HEK293 (cell line): ENCODE results near the gene PDE4A.
A peak's percentile ranks its signal among the peaks of the same experiment; 100 is the strongest.

Source experiments
- KLF8 ChIP-seq: fragments of 450-650 bp; formaldehyde crosslinking; IDR thresholded peaks from 2 replicates; pipeline ENCODE4 v1.5.1; 2016; ENCODE audit warnings: missing biosample characterization, missing genetic modification characterization
- PRDM4 ChIP-seq: fragments of 450-650 bp; formaldehyde crosslinking; IDR thresholded peaks from 2 replicates; pipeline ENCODE4 v1.5.1; 2017; ENCODE audit warnings: missing biosample characterization, missing genetic modification characterization
- TRIM28 ChIP-seq: IDR thresholded peaks from 2 replicates; pipeline ENCODE4 v1.6.1; 2011; ENCODE audit warnings: low read length, control low read depth, borderline replicate concordance
- YY2 ChIP-seq: fragments of 450-650 bp; formaldehyde crosslinking; IDR thresholded peaks from 2 replicates; pipeline ENCODE4 v1.5.1; 2016; ENCODE audit warnings: missing biosample characterization, missing genetic modification characterization
- ZBTB20 ChIP-seq: fragments of 450-650 bp; formaldehyde crosslinking; IDR thresholded peaks from 2 replicates; pipeline ENCODE4 v1.5.1; 2016; ENCODE audit warnings: missing biosample characterization, missing genetic modification characterization
- ZNF280C ChIP-seq: fragments of 450-650 bp; formaldehyde crosslinking; IDR thresholded peaks from 2 replicates; pipeline ENCODE4 v1.5.1; 2016; ENCODE audit warnings: missing biosample characterization, missing genetic modification characterization
- ZNF433 ChIP-seq: fragments of 450-650 bp; formaldehyde crosslinking; IDR thresholded peaks from 2 replicates; pipeline ENCODE4 v1.5.1; 2016; ENCODE audit warnings: missing biosample characterization, missing genetic modification characterization, low read depth
- ZNF521 ChIP-seq: fragments of 450-650 bp; formaldehyde crosslinking; IDR thresholded peaks from 2 replicates; pipeline ENCODE4 v1.5.1; 2017; ENCODE audit warnings: missing biosample characterization, mild to moderate bottlenecking, missing genetic modification characterization
- ZNF596 ChIP-seq: fragments of 450-650 bp; IDR thresholded peaks from 2 replicates; pipeline ENCODE4 v1.5.0; 2018; ENCODE audit warnings: missing biosample characterization, mild to moderate bottlenecking, missing genetic modification characterization, moderate library complexity
- ZNF629 ChIP-seq: fragments of 450-650 bp; formaldehyde crosslinking; IDR thresholded peaks from 2 replicates; pipeline ENCODE4 v1.5.1; 2017; ENCODE audit warnings: missing biosample characterization, missing genetic modification characterization
- ZNF707 ChIP-seq: fragments of 450-650 bp; formaldehyde crosslinking; IDR thresholded peaks from 2 replicates; pipeline ENCODE4 v1.5.1; 2016; ENCODE audit warnings: missing biosample characterization, missing genetic modification characterization
- ZNF843 ChIP-seq: fragments of 450-650 bp; formaldehyde crosslinking; IDR thresholded peaks from 2 replicates; pipeline ENCODE4 v1.5.1; 2016; ENCODE audit warnings: missing biosample characterization, missing genetic modification characterization
- ZSCAN4 ChIP-seq: fragments of 450-650 bp; formaldehyde crosslinking; IDR thresholded peaks from 2 replicates; pipeline ENCODE4 v1.5.1; 2017; ENCODE audit warnings: missing biosample characterization, missing genetic modification characterization
- ZXDB ChIP-seq: fragments of 450-650 bp; formaldehyde crosslinking; IDR thresholded peaks from 2 replicates; pipeline ENCODE4 v1.5.1; 2016; ENCODE audit warnings: missing biosample characterization, missing genetic modification characterization
- TF ChIP-seq, protein P1 (sequence below): fragments of 450-650 bp; formaldehyde crosslinking; IDR thresholded peaks from 2 replicates; pipeline ENCODE4 v1.5.1; 2016; ENCODE audit warnings: missing biosample characterization, missing genetic modification characterization, borderline replicate concordance
- TF ChIP-seq, protein P2 (sequence below): fragments of 450-650 bp; formaldehyde crosslinking; IDR thresholded peaks from 2 replicates; pipeline ENCODE4 v1.5.1; 2016; ENCODE audit warnings: missing biosample characterization, missing genetic modification characterization

The PDE4A gene

DNA sequence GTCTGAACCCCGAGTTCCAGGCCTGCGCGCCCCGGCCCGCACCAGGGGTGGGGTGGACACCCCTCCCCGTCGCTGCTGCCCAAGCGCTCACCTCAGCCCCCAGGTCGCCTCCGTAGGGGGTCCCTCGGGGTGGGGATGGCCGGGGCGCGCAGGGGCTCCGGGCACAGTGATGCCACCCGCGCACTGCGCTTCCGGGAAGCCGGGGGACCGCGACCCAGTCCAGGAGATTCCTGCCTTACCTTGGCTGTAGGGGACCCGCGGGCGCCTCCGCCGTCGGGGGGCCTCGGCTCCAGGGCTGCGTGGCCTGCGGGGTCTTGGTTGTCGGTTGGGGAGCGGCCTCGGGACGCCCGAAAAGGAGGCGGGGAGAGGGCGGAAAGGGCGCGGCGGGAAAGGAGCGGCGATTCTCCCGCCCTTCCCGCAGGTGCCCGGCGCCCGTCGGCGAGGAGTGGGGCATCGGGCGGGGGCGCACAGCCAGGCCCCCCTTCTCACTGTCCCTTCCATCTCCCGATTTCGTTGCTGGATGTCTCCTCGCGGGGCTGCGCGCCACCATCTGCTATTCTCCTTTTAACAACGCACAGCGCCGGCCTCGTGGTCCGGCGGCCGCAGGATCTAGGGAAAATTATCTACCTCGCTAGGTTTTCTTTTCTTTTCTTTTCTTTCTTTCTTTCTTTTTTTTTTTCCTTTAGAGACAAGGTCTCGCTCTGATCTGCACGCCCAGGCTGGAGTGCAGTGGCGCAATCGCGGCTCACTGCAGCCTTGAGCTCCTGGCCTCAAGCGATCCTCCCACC is 82.9 kb downstream of the PDE4A start, which contains the start of gene KEAP1 (continued):
- TF ChIP-seq, protein P1, sequence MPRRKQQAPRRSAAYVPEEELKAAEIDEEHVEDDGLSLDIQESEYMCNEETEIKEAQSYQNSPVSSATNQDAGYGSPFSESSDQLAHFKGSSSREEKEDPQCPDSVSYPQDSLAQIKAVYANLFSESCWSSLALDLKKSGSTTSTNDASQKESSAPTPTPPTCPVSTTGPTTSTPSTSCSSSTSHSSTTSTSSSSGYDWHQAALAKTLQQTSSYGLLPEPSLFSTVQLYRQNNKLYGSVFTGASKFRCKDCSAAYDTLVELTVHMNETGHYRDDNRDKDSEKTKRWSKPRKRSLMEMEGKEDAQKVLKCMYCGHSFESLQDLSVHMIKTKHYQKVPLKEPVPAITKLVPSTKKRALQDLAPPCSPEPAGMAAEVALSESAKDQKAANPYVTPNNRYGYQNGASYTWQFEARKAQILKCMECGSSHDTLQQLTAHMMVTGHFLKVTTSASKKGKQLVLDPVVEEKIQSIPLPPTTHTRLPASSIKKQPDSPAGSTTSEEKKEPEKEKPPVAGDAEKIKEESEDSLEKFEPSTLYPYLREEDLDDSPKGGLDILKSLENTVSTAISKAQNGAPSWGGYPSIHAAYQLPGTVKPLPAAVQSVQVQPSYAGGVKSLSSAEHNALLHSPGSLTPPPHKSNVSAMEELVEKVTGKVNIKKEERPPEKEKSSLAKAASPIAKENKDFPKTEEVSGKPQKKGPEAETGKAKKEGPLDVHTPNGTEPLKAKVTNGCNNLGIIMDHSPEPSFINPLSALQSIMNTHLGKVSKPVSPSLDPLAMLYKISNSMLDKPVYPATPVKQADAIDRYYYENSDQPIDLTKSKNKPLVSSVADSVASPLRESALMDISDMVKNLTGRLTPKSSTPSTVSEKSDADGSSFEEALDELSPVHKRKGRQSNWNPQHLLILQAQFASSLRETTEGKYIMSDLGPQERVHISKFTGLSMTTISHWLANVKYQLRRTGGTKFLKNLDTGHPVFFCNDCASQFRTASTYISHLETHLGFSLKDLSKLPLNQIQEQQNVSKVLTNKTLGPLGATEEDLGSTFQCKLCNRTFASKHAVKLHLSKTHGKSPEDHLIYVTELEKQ (tag by site-specific recombination): no peak
- no peak for TF ChIP-seq ZNF596 (tag by site-specific recombination)
- TF ChIP-seq ZNF280C (tag by site-specific recombination): no peak
- no peak for TF ChIP-seq ZNF521
- peak; percentile 35; the same call in 1 of the 2 replicates for TF ChIP-seq KLF8 (tag by site-specific recombination)
- TF ChIP-seq ZNF433 (tag by site-specific recombination): no peak
- no peak; the same call in 1 of the 2 replicates for TF ChIP-seq ZNF629
- no peak for TF ChIP-seq ZXDB (tag by site-specific recombination)
- TF ChIP-seq ZNF707: no peak
- 0 out of 2 replicates have a peak, but pooled peaks have one; percentile 3 for TF ChIP-seq YY2 (tag by site-specific recombination)
- TF ChIP-seq ZSCAN4 (tag by site-specific recombination): no peak
- TF ChIP-seq ZNF843: no peak
- TF ChIP-seq PRDM4 (tag by site-specific recombination): no peak
- no peak for TF ChIP-seq TRIM28
- peak; percentile 55; the same call in 1 of the 2 replicates for TF ChIP-seq ZBTB20
- TF ChIP-seq, protein P2, sequence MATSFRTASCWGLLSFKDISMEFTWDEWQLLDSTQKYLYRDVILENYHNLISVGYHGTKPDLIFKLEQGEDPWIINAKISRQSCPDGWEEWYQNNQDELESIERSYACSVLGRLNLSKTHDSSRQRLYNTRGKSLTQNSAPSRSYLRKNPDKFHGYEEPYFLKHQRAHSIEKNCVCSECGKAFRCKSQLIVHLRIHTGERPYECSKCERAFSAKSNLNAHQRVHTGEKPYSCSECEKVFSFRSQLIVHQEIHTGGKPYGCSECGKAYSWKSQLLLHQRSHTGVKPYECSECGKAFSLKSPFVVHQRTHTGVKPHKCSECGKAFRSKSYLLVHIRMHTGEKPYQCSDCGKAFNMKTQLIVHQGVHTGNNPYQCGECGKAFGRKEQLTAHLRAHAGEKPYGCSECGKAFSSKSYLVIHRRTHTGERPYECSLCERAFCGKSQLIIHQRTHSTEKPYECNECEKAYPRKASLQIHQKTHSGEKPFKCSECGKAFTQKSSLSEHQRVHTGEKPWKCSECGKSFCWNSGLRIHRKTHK (tag by site-specific recombination): no peak
